K562 (cell line): ENCODE results near the gene GRIK3. TPM values are rescaled to one million over a fixed set of nuclear protein-coding genes. Genes with fewer than 3 reads are reported as not detected.

Experiments
- ATAC-seq: fragments of 200-7000 bp; cut with Tn5 transposase; 3 replicates; pipeline ENCODE4 v1.9.1; 2020; ENCODE audit warnings: moderate library complexity
- BruUV-seq: library from RNA; stranded (reverse); fragments of 400-500 nt; replicated peaks from 2 replicates; lab custom pipeline; 2021; lab: Mats Ljungman, UMichigan
- CTCF ChIA-PET: fragments of 300-600 bp; formaldehyde crosslinking; extraction: SDS; loops from one replicate; lab custom pipeline; 2021; ENCODE audit warnings: low intra/inter-chr PET ratio; lab: Yijun Ruan, JAX
- POLR2A ChIA-PET: fragments of 300-600, 350-650 bp; sonication (Branson Sonifier 250); formaldehyde crosslinking; extraction: SDS; loops from one replicate; lab custom pipeline; 2021; ENCODE audit warnings: antibody characterized with exemption, inconsistent platforms; lab: Yijun Ruan, JAX
- DNase-seq, 4 experiments: peaks; one replicate each; pipeline versions ENCODE4 v3.0.0 to v3.0.0-alpha.2; 2011 to 2018; ENCODE audit warnings: low spot score in 3 of 4, mixed read lengths in 3 of 4; ENCODE audit errors: extremely low read depth in 1 of 4
- FAIRE-seq: peaks from 2 replicates; lab custom pipeline; 2011; peaks lifted over from hg19 to GRCh38; lab: Jason Lieb, UNC
- H2AFZ ChIP-seq: 2 replicates; pipeline ENCODE4 v1.6.0; 2011; ENCODE audit warnings: low read depth, low read length, control low read depth, inconsistent platforms
- H3K27ac ChIP-seq: fragments of 200-600 bp; 3 replicates; pipeline ENCODE4 v1.8.0; 2011; ENCODE audit warnings: low read depth, mild to moderate bottlenecking, control low read depth, inconsistent platforms, low read length, moderate library complexity, mixed read lengths; ENCODE audit errors: extremely low read depth
- H3K27me3 ChIP-seq, 2 experiments: fragments of 300-600 bp in 1 of 2; 2 replicates in 1 of 2; 3 replicates in 1 of 2; pipeline versions ENCODE4 v1.6.0 to v1.8.0; 2011; ENCODE audit warnings: inconsistent platforms in 2 of 2, low read length in 2 of 2, mild to moderate bottlenecking in 1 of 2, mixed read lengths in 1 of 2, moderate library complexity in 1 of 2; ENCODE audit not compliant: control insufficient read depth in 2 of 2, insufficient read depth in 2 of 2
- H3K36me3 ChIP-seq: fragments of 300-600 bp; 3 replicates; pipeline ENCODE4 v1.8.0; 2011; ENCODE audit warnings: mild to moderate bottlenecking, low read length, inconsistent platforms; ENCODE audit not compliant: control insufficient read depth, insufficient read depth
- H3K4me1 ChIP-seq, 2 experiments: fragments of 200-600 bp in 1 of 2; replicated peaks in 1 of 2; 2 replicates in 1 of 2; 3 replicates in 1 of 2; pipeline versions ENCODE4 v1.5.1 to v1.8.0; 2011; ENCODE audit warnings: inconsistent platforms in 2 of 2, low read length in 2 of 2, mild to moderate bottlenecking in 1 of 2, mixed read lengths in 1 of 2, moderate library complexity in 1 of 2; ENCODE audit not compliant: control insufficient read depth in 2 of 2, insufficient read depth in 2 of 2
- H3K4me2 ChIP-seq: 2 replicates; pipeline ENCODE4 v1.6.1; 2011; ENCODE audit warnings: low read length, control low read depth, inconsistent platforms, mixed read lengths; ENCODE audit not compliant: insufficient read depth
- H3K4me3 ChIP-seq: fragments of 200-600 bp; sonication (generic), shearing (Covaris generic); 2 replicates; pipeline ENCODE4 v1.5.1; 2016; ENCODE audit warnings: control low read depth, inconsistent platforms
- H3K79me2 ChIP-seq: fragments of 200-600 bp; 3 replicates; pipeline ENCODE4 v1.8.0; 2011; ENCODE audit warnings: low read length, inconsistent platforms; ENCODE audit not compliant: control insufficient read depth, insufficient read depth
- H3K9ac ChIP-seq, 2 experiments: 2 replicates each; pipeline versions ENCODE4 v1.6.0 to v1.6.1; 2011; ENCODE audit warnings: low read depth in 2 of 2, low read length in 2 of 2, control low read depth in 1 of 2, inconsistent platforms in 1 of 2, mild to moderate bottlenecking in 1 of 2, mixed read lengths in 1 of 2; ENCODE audit not compliant: insufficient read depth in 1 of 2
- H3K9me1 ChIP-seq: one replicate; pipeline ENCODE4 v1.6.0; 2011; ENCODE audit warnings: inconsistent platforms, mild to moderate bottlenecking, low read length, moderate library complexity; ENCODE audit not compliant: control insufficient read depth, insufficient read depth
- H3K9me3 ChIP-seq: replicated peaks from 2 replicates; pipeline ENCODE4 v1.5.1; 2011; ENCODE audit warnings: low read depth, low read length, inconsistent platforms; ENCODE audit not compliant: control insufficient read depth, insufficient read depth
- H4K20me1 ChIP-seq: replicated peaks from 2 replicates; pipeline ENCODE4 v1.6.1; 2011; ENCODE audit warnings: low read length, inconsistent platforms, mixed read lengths; ENCODE audit not compliant: control insufficient read depth, insufficient read depth
- BDP1 ChIP-seq: IDR thresholded peaks from 3 replicates; pipeline ENCODE4 v1.6.1; 2011; ENCODE audit not compliant: insufficient read length, insufficient read depth
- CHD2 ChIP-seq: IDR thresholded peaks from 2 replicates; pipeline ENCODE4 v1.6.1; 2011; ENCODE audit warnings: low read depth, low read length
- DACH1 ChIP-seq: fragments of 450-650 bp; IDR thresholded peaks from 2 replicates; pipeline ENCODE4 v1.6.1; 2018; ENCODE audit not compliant: partially characterized antibody
- ETV5 ChIP-seq: sonication (generic); formaldehyde crosslinking; IDR thresholded peaks from 2 replicates; pipeline ENCODE4 v1.4.0; 2020; ENCODE audit warnings: low read depth, mild to moderate bottlenecking, missing genetic modification reagents
- HMGN3 ChIP-seq: IDR thresholded peaks from 2 replicates; pipeline ENCODE4 v1.6.1; 2011; ENCODE audit warnings: borderline replicate concordance, low read depth, mild to moderate bottlenecking, mixed read lengths, low read length; ENCODE audit not compliant: insufficient read length; ENCODE audit errors: extremely low read depth
- KDM1A ChIP-seq, 2 experiments: fragments of 450-650 bp; IDR thresholded peaks; 2 replicates each; pipeline ENCODE4 v1.6.1; 2016; ENCODE audit warnings: mild to moderate bottlenecking in 2 of 2
- NEUROD1 ChIP-seq: fragments of 150-350 bp; IDR thresholded peaks from 2 replicates; pipeline ENCODE4 v1.6.1; 2014; ENCODE audit warnings: borderline replicate concordance, low read length, low read depth; ENCODE audit not compliant: partially characterized antibody
- RAD51 ChIP-seq: fragments of 450-650 bp; IDR thresholded peaks from 2 replicates; pipeline ENCODE4 v1.7.1; 2016; ENCODE audit warnings: low read depth, mild to moderate bottlenecking, borderline replicate concordance
- ZNF146 ChIP-seq: IDR thresholded peaks from one replicate; pipeline ENCODE4 v1.6.1; 2018; ENCODE audit warnings: missing compliant biosample characterization; ENCODE audit not compliant: unreplicated experiment
- ZNF445 ChIP-seq: fragments of 250-450 bp; sonication (Bioruptor Pico); IDR thresholded peaks from 2 replicates; pipeline ENCODE4 v1.4.0; 2020; ENCODE audit warnings: low read depth, mild to moderate bottlenecking, moderate library complexity
- WGBS: fragments of 100-300 bp; shearing (Covaris generic); methylation state at CpG from one replicate; pipeline ENCODE4 v1.1.6; 2016; ENCODE audit warnings: low coverage, mixed read lengths; ENCODE audit not compliant: insufficient coverage; ENCODE audit errors: missing lambda C conversion rate; 5-methylcytosine and 5-hydroxymethylcytosine counted together
- in situ Hi-C: fragments of 300-500 bp; cut with MboI; formaldehyde crosslinking; loops from 4 replicates; pipeline ENCODE4 v1.15.0; 2018; ENCODE audit warnings: inconsistent platforms, mixed read lengths
- intact Hi-C: fragments of 100-400 bp; cut with micrococcal nuclease; formaldehyde crosslinking; loops from 2 replicates; pipeline ENCODE4 v1.14.2; 2022
- polyA plus RNA-seq, 8 experiments: library from polyadenylated mRNA; depleted of rRNA in 4 of 8; stranded (reverse) in 5 of 8; unstranded in 3 of 8; fragments of >200 nt; fragmentation: Nextera tagmentation in 2 of 8; fragmentation: Illumina TruSeq in 1 of 8; extraction: Ambion mirVana in 2 of 8; extraction: Trizol in 1 of 8; gene quantifications; 2 replicates each; pipeline versions ENCODE4 v1.2.1 to v1.2.3, GENCODE V29; 2011 to 2014; ENCODE audit warnings: inconsistent platforms in 1 of 8, missing spikeins in 1 of 8
- total RNA-seq, 7 experiments: library from RNA; depleted of rRNA in 6 of 7; stranded (reverse); fragments of >200 nt in 6 of 7; fragmentation: Illumina TruSeq in 2 of 7; extraction: Trizol in 2 of 7; gene quantifications; 2 replicates each; pipeline versions ENCODE4 v1.2.1 to v1.2.3, GENCODE V29; 2011 to 2021; ENCODE audit warnings: low replicate concordance in 1 of 7
- TF ChIP-seq, protein P1 (sequence below): IDR thresholded peaks from 2 replicates; pipeline ENCODE4 v1.6.1; 2012; ENCODE audit warnings: low read depth, low read length, improper control_type of control experiment, borderline replicate concordance
- TF ChIP-seq, protein P2 (sequence below): sonication (generic); formaldehyde crosslinking; IDR thresholded peaks from 2 replicates; pipeline ENCODE4 v1.8.0; 2022; ENCODE audit warnings: missing genetic modification reagents, mild to moderate bottlenecking, moderate library complexity, borderline replicate concordance

GRIK3 gene
- total and polyA plus RNA-seq, 9 of the 15 experiments (the other 6 are each of a cell fraction or from before 2014, with no cell fraction given), result not detected

GRCh38 chr1:36760081-36760480 is 274.2 kb downstream of the GRIK3 start:
- in situ Hi-C loops (no loop called here), intact Hi-C loops (no loop called here)
- FAIRE-seq, result no peak
- Histone ChIP-seq H3K9me1 (no peaks in the 10 kb centered on the region), H3K27ac (no peak overlapping the region), H3K9ac (no peak overlapping the region), H3K9me3 (no peaks in the 10 kb centered on the region), H3K79me2 (no peaks in the 10 kb centered on the region), H4K20me1 (no peaks in the 10 kb centered on the region), H3K36me3 (no peaks in the 10 kb centered on the region), H3K4me3 (no peak overlapping the region), H2AFZ (no peak overlapping the region), H3K4me1 (peaks cover 0 to 3% of the 10 kb centered on the region in 2 experiments; a peak in 1 of 5 replicates), H3K27me3 (peaks cover 4 to 15% of the 10 kb centered on the region in 2 experiments; a peak in 3 of 5 replicates), H3K4me2 (no peak overlapping the region)
- CTCF ChIA-PET, result no interaction called here
- BruUV-seq, result no TSS peak
- TF ChIP-seq, protein P1, sequence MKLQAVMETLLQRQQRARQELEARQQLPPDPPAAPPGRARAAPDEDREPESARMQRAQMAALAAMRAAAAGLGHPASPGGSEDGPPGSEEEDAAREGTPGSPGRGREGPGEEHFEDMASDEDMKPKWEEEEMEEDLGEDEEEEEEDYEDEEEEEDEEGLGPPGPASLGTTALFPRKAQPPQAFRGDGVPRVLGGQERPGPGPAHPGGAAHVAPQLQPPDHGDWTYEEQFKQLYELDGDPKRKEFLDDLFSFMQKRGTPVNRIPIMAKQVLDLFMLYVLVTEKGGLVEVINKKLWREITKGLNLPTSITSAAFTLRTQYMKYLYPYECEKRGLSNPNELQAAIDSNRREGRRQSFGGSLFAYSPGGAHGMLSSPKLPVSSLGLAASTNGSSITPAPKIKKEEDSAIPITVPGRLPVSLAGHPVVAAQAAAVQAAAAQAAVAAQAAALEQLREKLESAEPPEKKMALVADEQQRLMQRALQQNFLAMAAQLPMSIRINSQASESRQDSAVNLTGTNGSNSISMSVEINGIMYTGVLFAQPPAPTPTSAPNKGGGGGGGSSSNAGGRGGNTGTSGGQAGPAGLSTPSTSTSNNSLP, result no peak
- TF ChIP-seq ZNF146 (no peak), ETV5 (CRISPR knock-in tag) (no peak), ZNF445 (CRISPR knock-in tag) (no peak), HMGN3 (no peak), CHD2 (no peak), RAD51 (no peak), KDM1A (IDR thresholded peaks at IDR 0.05) (no peak), BDP1 (no peak), DACH1 (no peak), NEUROD1 (no peak)
- TF ChIP-seq, protein P2, sequence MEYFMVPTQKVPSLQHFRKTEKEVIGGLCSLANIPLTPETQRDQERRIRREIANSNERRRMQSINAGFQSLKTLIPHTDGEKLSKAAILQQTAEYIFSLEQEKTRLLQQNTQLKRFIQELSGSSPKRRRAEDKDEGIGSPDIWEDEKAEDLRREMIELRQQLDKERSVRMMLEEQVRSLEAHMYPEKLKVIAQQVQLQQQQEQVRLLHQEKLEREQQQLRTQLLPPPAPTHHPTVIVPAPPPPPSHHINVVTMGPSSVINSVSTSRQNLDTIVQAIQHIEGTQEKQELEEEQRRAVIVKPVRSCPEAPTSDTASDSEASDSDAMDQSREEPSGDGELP (CRISPR knock-in tag), result no peak
- POLR2A ChIA-PET, result interaction anchor here (0.7 to 1.1 kb wide), 3 partner anchors 22 to 93 kb away, joined by 3 read pairs; no protein-coding TSS in a partner anchor
- DNase-seq, result no peak
- ATAC-seq, result no peak
- WGBS, result 0% methylated on average over 3 of the region's 3 CpGs
